ENCODE measurements around the gene EFTUD2.

Gene EFTUD2

DNA sequence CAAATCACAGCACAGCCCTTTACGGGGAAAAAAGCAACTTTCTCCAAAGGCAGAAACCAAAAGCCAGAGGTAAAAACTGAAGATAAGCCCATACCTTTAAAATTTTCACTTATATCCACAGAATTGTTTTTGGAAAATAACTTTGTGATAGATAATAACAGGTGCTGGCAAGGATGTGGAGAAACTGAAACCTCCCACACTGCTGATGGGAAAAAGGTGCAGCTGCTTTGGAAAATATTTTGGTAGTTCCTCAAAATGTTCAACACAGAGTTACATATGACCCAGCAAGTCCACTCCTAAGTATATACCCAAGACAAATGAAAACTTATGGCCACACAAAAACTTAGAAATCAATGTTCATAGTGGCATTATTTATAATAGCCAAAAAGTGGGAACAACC, 12.2 kb downstream of the EFTUD2 start:
- DNase-seq: no peak

DNA sequence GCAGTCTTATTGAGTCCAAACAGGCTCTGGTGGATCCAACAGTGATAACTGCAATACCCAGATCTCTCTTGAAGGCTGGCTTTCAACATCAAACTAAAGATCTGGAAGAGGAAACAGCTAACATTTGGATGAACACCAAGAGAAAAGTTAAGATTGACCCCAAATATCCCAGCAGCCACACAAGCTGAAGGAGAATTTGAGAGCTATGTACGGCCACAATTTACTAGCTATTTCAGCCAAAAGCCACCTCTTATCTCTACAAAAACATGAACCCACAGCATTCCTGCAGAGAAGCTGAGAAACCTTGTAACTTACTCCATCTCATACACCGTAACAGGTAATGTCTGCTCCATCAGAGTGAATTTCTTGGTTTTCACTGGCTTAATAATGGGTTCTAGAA, 14.3 kb downstream of the EFTUD2 start:
- DNase-seq: no peak

DNA sequence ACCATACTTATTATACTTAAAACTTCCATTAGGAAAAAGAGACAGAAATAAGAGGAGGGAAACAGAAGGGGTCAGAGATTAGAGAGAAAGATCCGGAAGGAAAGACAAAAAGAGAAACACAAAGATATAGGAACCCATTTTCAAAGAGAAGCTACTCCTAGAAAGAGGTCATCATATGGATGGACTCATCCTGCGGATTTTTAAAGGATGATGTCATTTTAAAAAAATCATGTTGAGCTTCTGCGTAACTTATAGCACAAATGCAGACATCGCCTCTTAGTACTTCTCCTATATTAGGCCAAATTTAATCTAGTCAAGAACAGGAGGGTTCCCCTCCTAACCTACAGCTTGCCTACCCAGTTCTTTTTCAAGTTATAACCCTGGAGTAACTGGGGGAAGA, 18.1 kb downstream of the EFTUD2 start:
- DNase-seq: no peak

DNA sequence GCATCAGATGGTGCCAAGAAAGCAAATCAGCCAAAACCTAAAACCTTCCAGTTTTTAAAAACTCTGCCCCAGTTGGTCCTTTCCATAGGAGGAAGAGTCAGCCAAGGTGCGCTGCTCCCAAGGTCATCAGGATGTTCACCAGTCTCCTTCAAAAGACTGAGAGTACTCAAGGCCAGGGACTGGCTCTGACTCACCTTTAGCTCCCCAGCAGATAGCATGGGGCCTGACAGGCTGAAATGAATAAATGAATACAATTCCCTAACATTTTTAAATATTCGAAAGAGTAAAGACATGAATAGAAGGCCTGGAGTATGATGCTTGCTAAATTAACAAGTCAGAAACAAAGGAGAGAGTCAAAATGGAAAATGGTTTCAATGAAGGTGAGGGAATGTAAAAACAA, 19.2 kb downstream of the EFTUD2 start:
- no peak for DNase-seq

GRCh38 chr17:44879376-44879775, 19.9 kb downstream of the EFTUD2 start:
- no peak for DNase-seq

- peak; percentile 29 for DNase-seq
Measured at GRCh38 chr17:44878627-44879221, 20.5 kb downstream of the EFTUD2 start.

DNA sequence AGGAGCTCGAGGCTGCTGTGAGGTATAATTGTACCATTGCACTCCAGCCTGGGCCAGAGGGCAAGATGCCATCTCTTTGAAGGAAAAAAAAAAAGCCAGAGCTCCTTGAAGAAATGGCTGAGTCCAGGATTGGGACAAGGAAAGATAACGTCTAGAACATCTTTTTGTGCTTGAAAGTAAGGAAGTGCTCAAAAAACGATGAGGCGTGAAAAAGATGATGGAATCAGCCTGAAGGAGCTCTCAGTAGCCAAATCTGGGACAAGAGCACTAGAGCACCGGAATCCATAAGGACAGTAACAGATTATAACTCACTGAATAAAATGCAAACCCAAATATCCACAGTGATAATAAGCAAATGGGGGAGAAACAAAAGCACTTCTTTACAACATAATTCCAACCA, 22.1 kb downstream of the EFTUD2 start:
- DNase-seq: no peak

DNA sequence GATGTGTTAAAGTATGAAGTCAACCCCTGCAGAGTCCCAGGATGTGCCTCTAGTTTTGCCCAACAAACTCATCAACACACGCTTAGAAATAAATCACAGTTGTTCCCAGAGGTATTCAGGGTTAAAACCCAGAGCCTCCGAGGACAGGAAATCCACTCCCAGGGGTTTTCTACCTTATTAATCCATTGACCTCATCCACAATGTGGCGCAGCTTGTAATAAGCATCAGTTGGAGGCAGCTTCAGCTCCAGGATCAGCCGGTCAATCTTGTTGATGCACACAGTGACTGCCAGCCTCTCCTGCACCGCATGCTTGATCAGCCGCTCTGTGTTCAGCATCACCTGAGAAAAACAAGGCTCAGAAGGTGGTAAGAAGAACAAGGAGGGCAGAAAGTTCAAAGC, 23.5 kb downstream of the EFTUD2 start:
- no peak for DNase-seq

DNA sequence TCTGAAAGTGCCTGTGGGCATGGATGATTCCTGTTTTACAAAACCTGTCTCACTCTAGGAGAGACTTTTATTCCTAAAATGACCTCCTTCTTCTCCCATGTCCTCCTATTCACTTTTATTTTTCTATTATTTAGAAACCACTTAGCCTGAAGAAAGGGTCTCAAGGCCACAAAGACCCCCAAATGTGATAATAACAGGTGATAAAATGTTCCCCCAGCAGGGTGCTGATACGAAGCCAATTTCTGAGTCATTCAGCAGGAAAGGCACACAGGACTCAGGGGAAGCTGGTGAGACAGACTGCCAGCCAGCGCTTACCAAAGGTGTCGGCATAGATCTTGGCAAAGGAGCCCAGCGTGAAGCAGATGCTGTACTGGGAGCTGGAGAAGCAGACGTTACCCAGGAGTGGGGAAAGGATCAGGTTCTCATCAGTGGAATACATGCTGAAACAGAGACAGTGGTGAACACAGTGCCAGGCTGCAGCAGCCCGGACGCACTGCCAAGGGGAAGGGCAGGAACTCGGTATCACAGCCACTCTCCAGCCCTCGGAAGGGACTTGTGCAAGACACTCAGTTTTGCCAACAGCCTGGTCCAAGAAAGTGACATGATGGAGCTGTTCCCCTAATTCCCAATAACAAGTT, 27.0 kb downstream of the EFTUD2 start:
- no peak for DNase-seq

DNA sequence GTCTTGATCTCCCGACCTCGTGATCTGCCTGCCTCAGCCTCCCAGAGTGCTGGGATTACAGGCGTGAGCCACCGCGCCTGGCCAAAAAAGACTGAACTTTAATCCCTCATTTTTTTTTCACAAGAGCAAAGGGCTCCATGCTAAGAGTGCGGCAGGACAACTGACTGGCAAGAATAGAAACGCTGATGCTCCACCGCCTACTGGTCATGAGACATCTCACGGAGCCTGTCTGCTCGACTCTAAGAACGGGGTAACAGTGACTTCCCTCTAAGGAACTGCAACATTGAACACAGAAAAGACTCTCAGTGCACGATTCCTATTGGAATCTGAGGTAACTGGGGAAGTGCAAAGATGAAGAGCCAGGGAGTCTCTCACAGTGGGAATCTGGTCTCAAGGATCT, 27.7 kb downstream of the EFTUD2 start:
- DNase-seq: no peak

- DNase-seq: no peak
Measured at GRCh38 chr17:44867841-44868240, 31.4 kb downstream of the EFTUD2 start.

- DNase-seq: no peak
Measured at GRCh38 chr17:44865931-44866330, 33.3 kb downstream of the EFTUD2 start.

GRCh38 chr17:44865231-44865660, 34.0 kb downstream of the EFTUD2 start:
- peak; percentile 83 for DNase-seq

DNA sequence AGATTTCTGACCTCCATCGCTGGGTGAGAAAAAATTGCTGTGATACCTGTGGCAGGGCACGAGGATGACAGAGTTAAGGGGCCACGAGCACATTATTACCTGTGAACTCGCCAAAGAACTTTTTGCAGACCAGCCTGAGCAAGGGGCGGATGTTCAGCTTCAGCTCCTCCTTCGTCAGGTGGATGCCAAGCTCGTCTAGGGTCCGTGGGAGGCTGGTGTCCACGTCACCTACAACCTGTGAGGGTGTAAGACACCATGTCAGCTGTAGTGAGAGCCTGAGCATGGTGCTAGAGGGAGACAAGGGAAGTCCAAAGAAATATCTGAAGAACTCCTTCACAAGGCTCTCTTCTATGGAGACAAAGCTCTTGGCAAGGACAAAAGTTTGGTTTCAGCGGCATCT, 34.4 kb downstream of the EFTUD2 start:
- DNase-seq: no peak

DNA sequence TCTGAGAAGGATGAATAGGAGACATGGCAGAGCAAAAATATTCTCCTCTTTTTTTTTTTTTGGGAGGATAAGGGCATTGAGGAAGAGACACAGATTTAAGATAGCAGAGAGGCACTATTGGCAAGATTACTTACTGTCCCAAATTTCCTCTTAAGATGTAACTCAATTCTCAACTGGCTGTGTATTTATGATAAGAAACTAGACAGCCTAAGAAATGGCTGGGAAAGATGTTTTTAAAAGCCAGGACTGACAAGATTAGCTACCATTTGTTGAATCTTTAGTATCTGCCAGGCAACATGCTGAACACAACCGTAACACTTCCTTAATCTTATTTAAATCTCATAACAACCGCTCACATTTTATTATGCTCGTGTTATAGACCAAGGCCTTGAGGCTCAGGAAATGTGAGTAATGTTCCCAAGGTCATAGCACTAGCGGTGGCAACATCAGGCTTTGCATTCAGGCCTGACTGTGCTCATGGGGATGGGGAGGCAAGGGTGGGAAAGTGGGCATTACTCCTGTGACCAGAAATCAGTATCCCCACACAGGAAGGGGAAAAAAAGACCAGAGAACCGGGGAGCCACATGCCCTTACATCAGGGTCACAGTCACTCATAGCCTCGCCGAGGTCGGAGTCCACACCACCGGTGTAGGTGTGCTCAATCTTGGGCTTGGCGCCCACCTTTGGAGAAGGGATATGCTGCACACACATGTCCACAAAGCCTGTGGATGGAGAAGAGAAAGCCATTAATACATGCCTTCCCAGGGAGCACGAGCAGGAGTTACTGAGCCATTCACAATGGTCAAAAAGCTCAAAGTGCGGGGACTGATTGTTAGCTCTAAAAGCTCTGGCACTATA, 36.0 kb downstream of the EFTUD2 start:
- no peak for DNase-seq

DNA sequence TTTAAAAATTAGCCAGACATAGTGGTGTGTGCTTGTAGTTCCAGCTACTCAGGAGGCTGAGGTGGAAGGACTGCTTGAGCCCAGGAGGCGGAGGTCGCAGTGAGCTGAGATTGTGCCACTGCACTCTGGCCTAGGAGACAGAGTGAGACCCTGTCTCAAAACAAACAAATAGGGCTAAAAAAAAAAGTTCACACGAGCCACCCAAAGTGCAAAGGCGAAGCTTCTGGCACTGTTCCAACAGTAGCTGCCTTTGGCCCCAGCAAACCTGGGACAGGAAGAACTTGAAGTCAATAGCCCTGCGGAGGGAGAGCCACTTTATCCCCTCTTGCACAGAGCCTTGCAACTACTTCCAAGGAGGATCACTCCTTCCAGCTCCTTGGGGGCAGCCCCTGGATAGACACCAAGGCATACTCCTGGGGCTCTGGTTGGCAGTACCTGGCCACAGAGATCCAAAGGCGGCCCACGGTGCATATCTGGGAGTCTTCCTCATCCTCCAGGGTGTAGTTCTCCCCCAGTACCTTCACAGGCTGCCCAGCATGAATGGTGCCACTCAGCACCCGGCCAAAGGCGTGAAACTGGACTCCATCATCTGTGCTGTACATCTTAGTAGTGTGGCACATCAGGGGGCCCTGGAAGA, 36.8 kb downstream of the EFTUD2 start:
- no peak for DNase-seq

DNA sequence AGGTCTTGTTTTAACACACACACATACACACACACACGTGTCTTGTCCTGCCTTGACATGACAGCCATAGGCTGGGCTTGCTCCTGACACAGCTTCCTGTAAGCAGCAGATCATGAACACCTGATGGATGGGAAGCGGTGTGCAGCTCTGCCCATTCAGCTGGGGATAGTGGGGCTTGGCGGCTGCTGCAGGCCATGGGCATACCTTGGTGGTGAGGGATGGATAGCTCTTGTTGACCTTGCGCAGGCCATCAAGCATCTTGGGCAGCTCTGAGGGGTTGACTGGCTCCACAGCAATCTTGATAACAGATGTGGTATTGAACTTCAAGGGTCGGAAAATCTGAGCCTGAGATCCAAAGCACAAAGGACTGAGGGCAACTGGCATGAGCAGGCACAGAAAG, 39.5 kb downstream of the EFTUD2 start:
- DNase-seq: no peak

GRCh38 chr17:44854192-44854591, 45.1 kb downstream of the EFTUD2 start:
- DNase-seq: no peak

GRCh38 chr17:44850612-44851011, 48.6 kb downstream of the EFTUD2 start:
- peak; percentile 80 for DNase-seq

- DNase-seq: peak; percentile 54
Measured at GRCh38 chr17:44850025-44850424, 49.2 kb downstream of the EFTUD2 start.

GRCh38 chr17:44848961-44849489, 50.2 kb downstream of the EFTUD2 start:
- no peak for DNase-seq

DNA sequence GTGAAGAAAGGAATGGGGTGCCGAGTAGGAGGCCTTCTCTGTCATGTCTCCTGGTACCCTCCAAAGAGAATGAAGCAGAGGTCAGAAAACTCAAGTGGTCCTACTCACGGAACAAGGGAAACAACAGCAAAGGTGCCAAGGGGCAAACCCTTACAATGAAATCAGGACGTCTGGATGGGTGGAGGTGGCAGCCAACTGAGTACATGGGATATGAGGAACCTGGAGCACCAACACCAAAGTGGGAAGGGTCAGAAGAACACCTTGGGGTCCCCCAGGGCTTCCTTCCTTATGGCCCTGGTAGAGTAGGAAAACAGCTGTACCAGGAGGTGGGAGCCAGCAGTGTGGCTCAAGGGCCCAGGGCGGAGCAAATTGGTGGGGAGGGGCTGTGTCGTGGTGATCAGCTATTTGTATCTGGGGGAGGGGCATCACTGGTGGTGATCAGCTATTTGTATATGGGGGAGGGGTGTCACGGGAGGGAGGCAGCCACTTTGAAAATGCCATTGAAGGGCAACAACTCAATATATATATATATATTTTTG, 50.9 kb downstream of the EFTUD2 start:
- DNase-seq: no peak

- DNase-seq: no peak
Measured at GRCh38 chr17:44847586-44847985, 51.7 kb downstream of the EFTUD2 start, which contains the start of gene HIGD1B. Gene HIGD1B (plus strand): TSS chr17:44847883. CDS start chr17:44848153, 270 bp downstream.
